A673 (cell line): ENCODE measurements around the gene GGCT. TPM values are rescaled to one million over a fixed set of nuclear protein-coding genes. Genes with fewer than 3 reads are reported as not detected.

Experiments used
- BruUV-seq: library from RNA; stranded (reverse); fragments of 400-500 nt; replicated peaks from 2 replicates; lab custom pipeline; 2021; lab: Mats Ljungman, UMichigan
- CTCF ChIA-PET: fragments of 300-600 bp; sonication (Branson Sonifier 250); formaldehyde crosslinking; loops from one replicate; lab custom pipeline; 2022; ENCODE audit warnings: antibody characterized with exemption; lab: Charles Lee
- POLR2A ChIA-PET: fragments of 300-600 bp; sonication (Branson Sonifier 250); formaldehyde crosslinking; loops from one replicate; lab custom pipeline; 2022; ENCODE audit warnings: antibody characterized with exemption; ENCODE audit not compliant: low non-redundant PET; lab: Charles Lee
- DNase-seq: peaks from one replicate; pipeline ENCODE4 v3.0.0-alpha.2; 2015; ENCODE audit warnings: low spot score
- H3K27ac ChIP-seq: fragments of 200-600 bp; sonication (generic); 2 replicates; pipeline ENCODE4 v1.5.1; 2016; ENCODE audit warnings: mixed run types, low read depth, mild to moderate bottlenecking, mixed read lengths, antibody characterized with exemption, low read length; ENCODE audit not compliant: poor library complexity, severe bottlenecking
- H3K27me3 ChIP-seq: fragments of 200-600 bp; sonication (generic); replicated peaks from 2 replicates; pipeline ENCODE4 v1.6.1; 2017; ENCODE audit warnings: mixed run types, low read depth, mild to moderate bottlenecking, mixed read lengths, antibody characterized with exemption, low read length; ENCODE audit not compliant: insufficient read depth, poor library complexity
- H3K36me3 ChIP-seq: fragments of 200-600 bp; sonication (generic); 2 replicates; pipeline ENCODE4 v1.6.1; 2016; ENCODE audit warnings: mixed run types, mild to moderate bottlenecking, mixed read lengths, antibody characterized with exemption, low read length; ENCODE audit not compliant: insufficient read depth, poor library complexity, severe bottlenecking
- H3K4me1 ChIP-seq: fragments of 200-600 bp; sonication (generic); 2 replicates; pipeline ENCODE4 v1.6.1; 2017; ENCODE audit warnings: mixed run types, mild to moderate bottlenecking, mixed read lengths, antibody characterized with exemption, low read length; ENCODE audit not compliant: insufficient read depth, poor library complexity, severe bottlenecking
- H3K4me3 ChIP-seq: fragments of 200-600 bp; sonication (generic); 2 replicates; pipeline ENCODE4 v1.5.1; 2016; ENCODE audit warnings: low read depth, mixed run types, mild to moderate bottlenecking, mixed read lengths, low read length; ENCODE audit not compliant: poor library complexity, severe bottlenecking
- H3K9me3 ChIP-seq: fragments of 200-600 bp; sonication (generic); 2 replicates; pipeline ENCODE4 v1.6.1; 2016; ENCODE audit warnings: mixed run types, low read depth, mild to moderate bottlenecking, mixed read lengths, antibody characterized with exemption, low read length; ENCODE audit not compliant: poor library complexity, severe bottlenecking
- EZH2 ChIP-seq: fragments of 200-600 bp; sonication (generic); IDR thresholded peaks from 2 replicates; pipeline ENCODE4 v1.6.1; 2017; ENCODE audit warnings: borderline replicate concordance, low read depth, mild to moderate bottlenecking, mixed read lengths, antibody characterized with exemption, low read length; ENCODE audit not compliant: poor library complexity, severe bottlenecking
- intact Hi-C: fragments of 100-400 bp; cut with micrococcal nuclease; formaldehyde crosslinking; loops from one replicate; pipeline ENCODE4 v1.10.0; 2022; ENCODE audit not compliant: unreplicated experiment
- total RNA-seq: library from RNA; stranded (reverse); gene quantifications from 2 replicates; pipeline ENCODE4 v1.2.3, GENCODE V29; 2021
- TF ChIP-seq, protein P1 (sequence below): fragments of 300-800, 200-600 bp; sonication (generic); conservative IDR thresholded peaks from 2 replicates; pipeline ENCODE4 v1.5.1; 2017; ENCODE audit warnings: low read depth, mild to moderate bottlenecking, antibody characterized with exemption, low read length, moderate library complexity, mixed read lengths

Gene GGCT
- total RNA-seq, 1 experiment from 2014 or later, result 66.0 TPM

DNA sequence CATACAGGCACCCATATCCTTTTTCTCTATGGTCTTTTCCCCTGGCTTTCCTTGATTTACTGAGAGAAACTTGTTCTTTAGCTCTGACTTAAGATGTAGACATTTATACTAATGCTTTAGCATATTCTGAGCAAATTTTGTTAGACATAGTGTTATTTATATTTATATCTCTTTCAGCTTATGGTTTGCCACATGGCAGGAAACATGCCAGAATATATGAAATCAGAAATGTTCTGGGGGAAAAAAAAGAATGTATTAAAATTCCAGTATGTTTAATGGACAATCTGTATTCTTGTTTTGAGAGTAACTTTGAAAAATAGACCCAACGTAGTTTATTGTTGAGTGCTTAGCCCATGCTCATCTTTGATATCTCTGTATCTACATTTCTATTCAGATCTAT lies 10.1 kb upstream of the GGCT start:
- H3K4me3 ChIP-seq, result no peak overlapping the region
- no TSS peak for BruUV-seq
- CTCF ChIA-PET, result no interaction called here
- TF ChIP-seq, protein P1, sequence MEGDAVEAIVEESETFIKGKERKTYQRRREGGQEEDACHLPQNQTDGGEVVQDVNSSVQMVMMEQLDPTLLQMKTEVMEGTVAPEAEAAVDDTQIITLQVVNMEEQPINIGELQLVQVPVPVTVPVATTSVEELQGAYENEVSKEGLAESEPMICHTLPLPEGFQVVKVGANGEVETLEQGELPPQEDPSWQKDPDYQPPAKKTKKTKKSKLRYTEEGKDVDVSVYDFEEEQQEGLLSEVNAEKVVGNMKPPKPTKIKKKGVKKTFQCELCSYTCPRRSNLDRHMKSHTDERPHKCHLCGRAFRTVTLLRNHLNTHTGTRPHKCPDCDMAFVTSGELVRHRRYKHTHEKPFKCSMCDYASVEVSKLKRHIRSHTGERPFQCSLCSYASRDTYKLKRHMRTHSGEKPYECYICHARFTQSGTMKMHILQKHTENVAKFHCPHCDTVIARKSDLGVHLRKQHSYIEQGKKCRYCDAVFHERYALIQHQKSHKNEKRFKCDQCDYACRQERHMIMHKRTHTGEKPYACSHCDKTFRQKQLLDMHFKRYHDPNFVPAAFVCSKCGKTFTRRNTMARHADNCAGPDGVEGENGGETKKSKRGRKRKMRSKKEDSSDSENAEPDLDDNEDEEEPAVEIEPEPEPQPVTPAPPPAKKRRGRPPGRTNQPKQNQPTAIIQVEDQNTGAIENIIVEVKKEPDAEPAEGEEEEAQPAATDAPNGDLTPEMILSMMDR, result no peak
- TF ChIP-seq EZH2, result no peak
- H3K36me3 ChIP-seq, result no peaks in the 10 kb centered on the region
- POLR2A ChIA-PET, result no interaction called here
- H3K27ac ChIP-seq, result no peak overlapping the region
- H3K27me3 ChIP-seq, result no peaks in the 10 kb centered on the region
- intact Hi-C loops, result no loop called here
- H3K4me1 ChIP-seq, result no peaks in the 10 kb centered on the region
- DNase-seq, result no peak
- H3K9me3 ChIP-seq, result no peaks in the 10 kb centered on the region

- Histone ChIP-seq H3K36me3 (no peaks in the 10 kb centered on the region), H3K27ac (no peak overlapping the region), H3K9me3 (no peaks in the 10 kb centered on the region), H3K27me3 (no peaks in the 10 kb centered on the region), H3K4me3 (no peak overlapping the region), H3K4me1 (no peaks in the 10 kb centered on the region)
- intact Hi-C loops, result no loop called here
- no TSS peak for BruUV-seq
- TF ChIP-seq, protein P1, result no peak
- no peak for TF ChIP-seq EZH2
- DNase-seq, result no peak
- ChIA-PET CTCF (no interaction called here), POLR2A (no interaction called here)
These were observed 9.5 kb upstream of the GGCT start for GRCh38 chr7:30514177-30514576.

GRCh38 chr7:30513762-30514161 lies 9.1 kb upstream of the GGCT start:
- BruUV-seq, result no TSS peak
- Histone ChIP-seq H3K36me3 (no peaks in the 10 kb centered on the region), H3K4me3 (no peak overlapping the region), H3K27me3 (no peaks in the 10 kb centered on the region), H3K4me1 (no peaks in the 10 kb centered on the region), H3K9me3 (no peaks in the 10 kb centered on the region), H3K27ac (no peak overlapping the region)
- intact Hi-C loops, result no loop called here
- TF ChIP-seq EZH2, result no peak
- TF ChIP-seq, protein P1, result no peak
- ChIA-PET CTCF (no interaction called here), POLR2A (no interaction called here)
- no peak for DNase-seq
